ENCODE measurements around the gene LDB2.

DNA sequence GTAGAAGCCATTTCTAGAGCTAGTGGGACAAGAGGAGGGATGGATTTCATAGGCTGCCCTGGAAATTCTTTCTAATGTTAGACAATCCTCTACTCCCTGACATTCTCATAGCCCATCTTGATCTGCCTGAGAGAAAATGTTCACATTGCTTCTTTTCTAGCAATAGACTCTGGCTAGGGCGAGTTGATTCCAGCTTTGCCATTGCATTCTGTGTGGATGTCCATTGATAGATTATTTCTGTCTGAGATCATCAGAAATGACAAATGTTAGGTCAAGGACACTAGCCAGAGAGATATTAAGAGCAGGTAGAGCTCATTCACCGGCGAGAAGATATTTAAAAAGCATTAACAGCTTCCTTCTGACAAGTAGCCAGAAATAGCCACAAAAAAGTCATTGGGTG is 184.7 kb downstream of the LDB2 start:
- TF ChIP-seq, protein P1, sequence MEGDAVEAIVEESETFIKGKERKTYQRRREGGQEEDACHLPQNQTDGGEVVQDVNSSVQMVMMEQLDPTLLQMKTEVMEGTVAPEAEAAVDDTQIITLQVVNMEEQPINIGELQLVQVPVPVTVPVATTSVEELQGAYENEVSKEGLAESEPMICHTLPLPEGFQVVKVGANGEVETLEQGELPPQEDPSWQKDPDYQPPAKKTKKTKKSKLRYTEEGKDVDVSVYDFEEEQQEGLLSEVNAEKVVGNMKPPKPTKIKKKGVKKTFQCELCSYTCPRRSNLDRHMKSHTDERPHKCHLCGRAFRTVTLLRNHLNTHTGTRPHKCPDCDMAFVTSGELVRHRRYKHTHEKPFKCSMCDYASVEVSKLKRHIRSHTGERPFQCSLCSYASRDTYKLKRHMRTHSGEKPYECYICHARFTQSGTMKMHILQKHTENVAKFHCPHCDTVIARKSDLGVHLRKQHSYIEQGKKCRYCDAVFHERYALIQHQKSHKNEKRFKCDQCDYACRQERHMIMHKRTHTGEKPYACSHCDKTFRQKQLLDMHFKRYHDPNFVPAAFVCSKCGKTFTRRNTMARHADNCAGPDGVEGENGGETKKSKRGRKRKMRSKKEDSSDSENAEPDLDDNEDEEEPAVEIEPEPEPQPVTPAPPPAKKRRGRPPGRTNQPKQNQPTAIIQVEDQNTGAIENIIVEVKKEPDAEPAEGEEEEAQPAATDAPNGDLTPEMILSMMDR (IDR thresholded peaks at IDR 0.05): no peak
- TF ChIP-seq EZH2 (IDR thresholded peaks at IDR 0.05; ENCODE audit: borderline replicate concordance, insufficient read depth, low read depth, low read length, poor library complexity, severe bottlenecking): no peak
